GOT3 (cell line): Measurements from ENCODE around the gene PRKCA.

Source experiments
- DNase-seq: peaks from one replicate; lab custom pipeline; 2025; ENCODE audit warnings: mixed read lengths; lab: John Stamatoyannopoulos, UW

Gene PRKCA

DNA sequence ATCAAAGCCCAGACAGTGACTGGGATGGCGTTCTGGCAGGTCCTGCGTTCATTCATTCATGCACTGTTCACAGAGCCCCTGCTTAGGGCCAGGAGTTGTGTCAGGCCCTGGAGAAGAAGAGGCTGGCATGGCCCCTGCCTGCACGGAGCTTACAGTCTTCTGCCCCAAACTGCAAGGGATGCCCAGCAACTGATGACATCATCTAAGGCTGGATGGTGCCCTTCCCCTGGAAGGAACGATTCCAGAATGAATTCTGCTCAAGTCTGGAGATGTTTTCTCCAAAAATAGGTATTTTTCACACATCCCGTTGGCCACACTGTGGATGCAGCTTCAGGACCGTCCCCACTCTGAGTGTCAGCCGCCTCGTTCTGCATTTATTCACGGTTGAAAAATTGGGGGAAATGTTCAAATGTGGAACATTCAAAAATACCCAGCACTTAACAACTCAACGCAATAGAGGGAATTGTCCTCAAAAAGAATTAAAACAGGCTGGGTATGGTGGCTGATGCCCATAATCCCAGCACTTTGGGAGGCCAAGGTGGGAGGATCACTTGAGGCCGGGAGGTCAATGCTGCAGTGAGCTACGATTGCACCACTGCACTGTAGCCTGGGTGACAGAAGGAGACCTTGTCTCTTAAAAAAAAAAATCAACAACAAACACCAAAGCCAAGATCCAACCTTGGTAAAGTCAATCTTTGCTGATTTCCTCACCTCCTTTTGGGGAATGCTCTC lies 508.7 kb downstream of the PRKCA start:
- no peak for DNase-seq

DNA sequence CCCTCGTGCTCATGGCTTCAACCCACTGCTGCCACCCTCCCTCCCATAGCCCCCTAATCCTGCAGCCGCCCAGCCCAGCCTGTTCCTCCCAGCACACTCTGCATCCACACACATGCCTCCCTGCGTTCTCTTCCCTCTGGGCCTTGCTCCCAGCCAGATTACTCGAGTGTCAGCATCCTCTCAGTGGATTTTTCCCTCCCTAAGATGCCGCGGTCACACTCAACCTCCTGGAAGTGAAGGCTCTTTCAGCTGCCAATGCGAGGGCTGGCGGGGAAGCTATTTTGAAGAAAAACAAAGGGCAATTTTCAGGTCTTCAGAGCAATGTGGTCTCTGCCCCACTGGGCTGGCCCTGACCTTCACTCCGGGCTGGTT lies 509.3 kb downstream of the PRKCA start:
- no peak for DNase-seq

DNA sequence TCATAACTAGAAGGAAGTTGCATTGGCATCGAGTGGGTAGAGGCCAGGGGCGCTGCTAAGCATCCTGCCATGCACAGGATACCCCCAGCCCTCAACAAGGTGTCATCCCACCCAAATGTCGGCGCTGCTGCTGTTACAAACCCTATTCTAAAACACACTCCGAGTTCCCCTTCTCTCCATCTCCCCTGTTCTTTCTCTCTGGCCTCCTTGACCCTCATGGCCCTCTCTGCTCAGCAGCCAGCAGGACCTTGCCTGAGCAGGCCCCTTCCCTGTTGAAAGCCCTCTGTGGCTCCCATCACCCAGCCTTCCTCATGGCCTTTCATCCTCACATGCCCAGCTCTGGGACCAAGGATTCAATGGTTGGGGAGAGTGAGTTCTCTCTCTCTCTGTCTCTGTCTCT lies 510.2 kb downstream of the PRKCA start:
- no peak for DNase-seq

DNA sequence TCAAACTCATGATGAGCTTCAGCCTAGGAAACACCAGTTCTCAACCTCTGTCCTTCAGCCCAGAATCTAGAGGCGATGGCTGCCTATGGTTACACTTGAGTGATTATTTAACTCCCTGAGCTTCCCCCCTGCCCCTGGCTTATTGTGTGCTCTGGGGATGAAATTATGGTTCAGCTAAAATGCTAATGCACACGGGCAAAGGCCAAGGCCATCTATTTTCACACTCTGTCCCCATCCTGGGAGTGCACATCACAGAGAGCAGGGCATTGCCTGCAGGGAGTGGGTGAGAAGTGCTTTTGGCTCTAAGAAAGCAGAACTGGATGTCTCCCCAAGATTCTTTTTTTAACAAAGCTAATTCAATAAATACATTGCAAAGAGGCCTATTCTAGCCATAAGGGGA lies 510.9 kb downstream of the PRKCA start:
- no peak for DNase-seq

DNA sequence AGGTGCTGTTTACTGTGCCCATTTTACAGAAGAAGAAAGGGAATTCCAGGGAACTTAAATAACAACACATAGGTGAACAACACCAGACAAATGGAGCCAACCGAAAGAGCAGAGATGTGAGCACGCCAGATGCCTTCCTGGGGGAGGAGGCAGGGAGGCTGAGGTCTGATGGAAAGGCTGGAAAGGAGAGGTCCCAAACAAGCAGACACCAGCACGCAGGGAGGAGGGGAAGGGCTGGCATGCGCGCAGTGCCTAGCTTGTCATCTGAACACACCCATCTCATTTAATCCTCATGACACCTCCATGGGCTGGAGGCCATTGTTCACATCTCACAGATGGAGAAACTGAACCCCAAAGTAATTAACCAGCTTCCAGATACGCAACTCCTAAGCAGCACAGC lies 511.6 kb downstream of the PRKCA start:
- no peak for DNase-seq

DNA sequence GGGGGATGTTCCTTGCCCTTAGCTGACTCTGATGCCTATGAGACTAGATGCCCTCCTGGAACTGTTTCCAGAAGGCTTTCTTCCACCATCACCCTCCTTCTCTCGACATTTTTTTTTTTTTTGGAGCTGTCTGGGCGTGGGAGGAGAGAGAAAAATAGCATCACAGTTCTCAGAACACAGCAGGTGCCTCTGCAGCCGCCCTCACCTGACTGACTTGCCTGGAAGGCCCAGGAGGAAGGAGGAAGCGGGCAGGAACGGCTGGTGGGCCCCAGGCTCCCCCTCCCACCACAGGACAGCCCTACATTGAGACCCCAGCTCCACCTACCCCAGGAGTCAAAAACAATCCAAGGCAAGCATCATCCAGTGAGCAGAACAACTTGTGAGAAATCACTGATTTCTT lies 512.2 kb downstream of the PRKCA start:
- no peak for DNase-seq

DNA sequence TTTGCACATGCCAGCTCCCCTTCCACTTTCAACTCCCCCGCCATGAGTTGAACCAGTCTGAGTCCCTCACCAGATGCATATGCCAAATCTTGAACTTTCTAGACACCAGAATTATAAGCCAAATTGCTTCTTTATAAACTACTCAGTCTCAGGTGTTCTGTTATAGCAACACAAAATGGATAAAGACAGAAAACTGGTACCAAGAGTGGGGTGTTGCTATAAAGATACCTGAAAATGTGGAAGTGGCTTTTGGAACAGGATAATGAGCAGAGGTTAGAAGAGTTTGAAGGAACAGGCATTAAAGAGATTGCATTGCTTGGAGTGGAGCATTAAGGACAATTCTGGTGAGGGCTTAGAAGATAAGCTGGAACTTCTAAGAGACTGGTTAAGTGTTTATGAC lies 515.3 kb downstream of the PRKCA start:
- DNase-seq: no peak

DNA sequence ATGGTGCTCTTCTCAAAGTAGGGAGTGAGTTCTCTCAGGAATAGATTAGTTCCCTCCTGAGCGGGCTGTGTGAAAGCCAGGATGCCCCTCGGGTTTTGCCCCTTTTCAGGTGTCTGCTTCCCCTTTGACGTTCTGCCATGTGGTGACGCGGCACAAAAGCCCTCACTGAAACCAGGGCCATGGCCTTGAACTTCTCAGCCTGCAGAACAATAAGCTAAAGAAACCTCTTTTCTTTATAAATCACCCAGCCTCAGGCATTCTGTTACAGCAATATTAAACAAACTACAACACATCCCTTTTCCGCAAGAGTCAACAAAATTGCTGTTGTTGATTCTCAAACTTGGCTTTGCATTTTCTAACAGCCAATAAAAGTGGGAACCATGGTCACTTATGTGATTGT lies 517.1 kb downstream of the PRKCA start:
- DNase-seq: no peak

DNA sequence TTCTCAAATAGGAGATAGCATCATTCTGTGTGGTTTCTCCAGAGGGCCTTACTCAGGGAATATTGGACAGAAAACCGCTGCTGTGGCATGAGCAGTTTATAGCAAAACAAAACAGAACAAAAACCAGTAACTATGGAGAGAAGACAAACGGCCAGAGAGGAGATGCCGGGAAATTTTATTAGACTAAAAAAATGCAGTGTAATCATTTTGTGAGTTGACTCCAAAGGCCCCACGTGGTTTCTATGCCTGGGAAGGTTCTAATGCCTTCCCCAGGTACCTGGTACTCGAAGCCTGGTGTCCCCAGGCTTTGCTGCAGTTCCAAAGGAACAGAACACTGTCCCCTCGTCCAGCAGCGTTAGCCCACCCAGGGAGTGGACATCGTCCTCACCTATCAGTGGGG lies 519.6 kb downstream of the PRKCA start:
- DNase-seq: no peak

DNA sequence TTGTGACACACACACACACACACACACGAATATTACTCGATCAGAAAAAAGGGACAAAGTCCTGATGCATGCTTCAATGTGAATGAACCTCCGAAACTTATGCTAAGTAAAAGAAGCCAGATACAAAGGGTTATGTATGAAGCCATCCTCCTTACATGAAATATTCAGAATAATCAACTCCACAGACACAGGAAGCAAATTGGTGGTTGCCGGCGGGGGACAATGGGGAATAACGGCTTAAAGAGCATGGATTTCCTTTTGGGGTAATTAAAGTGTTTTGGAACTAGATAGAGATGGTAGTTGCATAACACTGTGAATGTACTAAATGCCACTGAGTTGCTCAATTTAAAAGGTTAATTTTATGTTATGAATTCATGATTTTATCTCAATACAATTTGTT lies 524.4 kb downstream of the PRKCA start:
- no peak for DNase-seq

DNA sequence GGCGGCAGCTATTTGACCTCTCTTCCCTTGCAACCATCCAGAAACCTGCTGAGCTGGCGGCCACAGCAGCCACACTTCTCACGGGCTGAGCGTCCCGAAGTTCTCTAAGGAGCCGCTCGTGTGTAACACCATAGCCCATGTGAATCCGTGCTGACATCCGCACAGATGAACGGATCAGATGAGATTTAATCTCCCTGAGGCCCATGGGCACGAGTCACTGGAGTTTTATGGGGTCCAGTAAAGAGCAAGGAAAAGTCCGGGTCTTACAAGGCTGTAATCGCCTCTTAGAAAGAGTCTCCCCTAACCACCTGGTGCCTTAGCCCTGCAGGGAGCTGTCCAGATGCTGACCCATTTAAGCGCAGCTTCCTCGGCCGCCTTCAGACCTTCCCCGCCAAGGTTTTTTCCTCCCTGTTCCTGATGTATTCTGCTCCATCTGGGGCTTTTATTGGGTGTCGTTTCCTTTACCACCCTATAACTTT lies 527.0 kb downstream of the PRKCA start:
- no peak for DNase-seq

DNA sequence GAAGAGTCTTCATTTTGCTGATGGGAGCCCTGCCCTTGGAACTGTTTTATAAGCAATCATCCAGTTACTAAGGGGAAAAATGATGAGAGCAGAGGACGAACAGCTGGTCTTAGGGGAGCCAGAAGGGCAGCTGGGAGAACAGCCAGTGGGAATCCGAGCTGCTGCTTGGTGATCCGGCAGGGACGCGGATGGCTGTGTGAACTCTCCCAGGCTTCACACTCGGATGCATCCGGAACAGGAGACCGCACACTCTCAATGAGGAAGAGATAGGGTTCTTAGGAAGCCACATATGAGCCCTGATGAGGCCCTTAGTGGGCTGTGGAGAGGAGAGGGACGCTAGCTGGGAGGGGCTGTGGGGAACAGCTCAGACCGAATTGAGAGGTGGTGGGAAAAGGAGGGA lies 527.5 kb downstream of the PRKCA start:
- no peak for DNase-seq

DNA sequence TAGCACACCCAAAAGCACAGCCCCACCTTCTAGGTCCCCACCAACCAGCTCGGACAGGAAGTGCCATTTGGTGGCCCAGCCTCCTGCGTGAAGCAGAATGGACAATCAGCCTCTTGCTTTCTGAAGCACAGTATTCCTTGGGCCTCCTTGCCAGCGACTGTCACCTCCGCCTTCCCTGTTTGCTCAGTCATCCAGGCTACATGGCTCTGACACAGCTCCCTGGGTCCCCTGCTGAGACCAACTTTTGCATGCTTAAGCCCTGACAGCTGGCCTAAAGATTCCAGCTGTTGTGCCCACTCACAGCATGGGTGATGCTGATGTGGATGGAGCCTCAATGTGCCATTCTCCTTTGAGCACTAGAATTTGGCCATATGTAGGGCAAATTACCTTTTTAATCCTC lies 528.0 kb downstream of the PRKCA start:
- DNase-seq: no peak

DNA sequence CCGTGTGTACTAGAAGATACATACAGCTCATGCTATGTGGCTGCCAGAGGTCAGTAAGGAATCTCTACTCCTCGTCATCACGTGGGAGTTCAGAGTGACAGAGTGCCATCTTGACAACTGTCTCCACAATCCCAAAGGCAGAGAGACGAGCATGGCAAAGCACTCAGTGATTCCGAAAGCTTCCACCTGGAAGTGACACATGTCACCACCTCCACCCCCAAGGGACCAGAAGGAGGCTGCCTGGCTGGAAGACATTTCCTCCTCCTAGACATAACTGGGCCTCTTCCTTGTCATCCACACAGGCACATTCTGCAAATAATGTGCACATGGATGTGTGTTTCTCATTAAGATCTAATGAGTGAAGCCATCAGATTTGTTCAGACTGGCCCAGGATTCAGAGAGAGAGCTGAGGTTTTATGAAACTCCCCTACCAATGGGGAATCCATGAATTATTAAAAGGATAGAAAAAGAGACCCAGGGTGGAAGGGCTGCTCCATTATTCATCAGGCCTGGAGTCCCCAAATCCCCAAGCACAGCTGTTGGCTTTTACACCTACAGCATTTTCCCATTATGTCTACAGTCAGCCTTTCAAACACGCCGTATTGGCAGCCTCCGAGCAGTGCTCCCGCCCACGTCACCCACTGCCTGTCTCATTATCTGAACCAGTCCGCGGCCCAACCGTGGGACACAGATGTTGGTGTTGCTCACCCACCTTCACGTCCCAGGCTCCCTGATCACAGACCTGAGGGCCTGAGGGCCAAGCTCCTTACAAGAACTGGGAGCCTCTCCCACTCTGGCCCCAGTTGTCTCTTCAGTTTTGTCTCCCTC lies 529.2 kb downstream of the PRKCA start:
- no peak for DNase-seq

DNA sequence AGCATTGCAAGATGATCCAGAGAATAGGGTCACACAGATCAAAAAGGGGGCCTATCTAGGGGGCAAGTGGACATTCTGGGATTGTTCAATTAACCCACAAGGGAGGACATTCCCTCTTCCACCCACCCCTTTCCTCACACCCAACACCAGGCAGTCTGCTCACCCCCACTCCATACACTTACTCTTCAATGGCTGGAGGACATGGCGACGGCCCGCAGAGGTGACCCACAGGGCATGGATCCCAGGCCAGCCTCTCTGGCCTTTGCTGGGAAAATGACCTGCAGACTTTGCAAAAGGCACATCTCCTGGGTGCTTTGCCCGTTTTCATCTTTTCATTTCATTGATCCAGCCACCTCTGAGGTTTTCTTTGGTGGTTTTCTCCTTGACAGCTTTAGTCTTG lies 530.8 kb downstream of the PRKCA start:
- DNase-seq: no peak

DNA sequence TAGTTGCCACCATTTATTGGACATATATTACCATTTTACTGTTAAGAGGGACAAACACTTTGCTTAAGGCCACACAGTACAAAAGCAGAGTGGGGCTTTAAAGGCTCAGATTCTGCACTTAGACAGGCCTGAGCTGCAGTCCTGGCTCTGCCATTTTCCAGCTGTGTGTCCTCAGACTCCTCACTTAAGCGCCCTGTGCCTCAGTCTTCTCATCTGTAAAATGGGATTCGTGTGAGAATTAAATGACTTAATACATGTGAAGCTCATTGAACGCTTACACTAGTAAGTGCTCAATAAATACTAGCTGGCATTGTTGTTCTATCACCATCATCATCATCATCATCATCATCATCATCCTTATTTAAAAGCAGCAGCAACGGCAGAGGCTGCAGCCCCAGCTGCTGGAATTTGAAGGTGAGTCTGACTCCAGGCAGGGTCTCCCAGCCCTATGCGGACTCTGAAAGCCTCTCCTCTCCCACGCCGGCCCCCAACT lies 532.1 kb downstream of the PRKCA start:
- DNase-seq: no peak

DNA sequence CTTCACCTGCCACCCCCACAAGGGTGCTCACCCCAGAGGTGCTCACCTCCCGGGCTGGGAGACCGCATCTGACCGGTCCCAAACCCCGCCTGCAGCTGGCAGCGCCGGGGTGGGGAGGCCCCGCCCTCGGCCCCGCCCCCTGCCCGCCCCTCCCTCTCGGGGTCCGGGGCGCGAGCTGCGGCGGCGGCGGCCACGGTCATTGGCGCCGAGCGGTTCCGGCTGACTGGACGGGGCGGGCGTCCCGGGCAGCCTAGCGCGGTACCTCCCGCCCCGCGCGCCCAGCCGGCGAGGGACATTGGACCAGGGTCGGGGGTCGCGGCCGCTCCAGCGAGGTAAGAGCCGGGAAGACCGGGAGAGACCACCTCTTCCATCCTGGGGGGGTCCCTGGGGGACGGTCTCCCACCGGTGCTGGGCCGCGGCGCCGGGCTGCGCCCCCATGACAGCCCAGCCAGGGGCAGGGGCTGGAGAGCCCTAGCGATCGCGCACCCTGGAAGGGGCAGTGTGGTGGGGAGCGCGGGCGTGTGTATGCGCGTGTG lies 532.6 kb downstream of the PRKCA start, which contains the start of gene CACNG5:
TSS of gene CACNG5 (plus strand) at position 199 of the 536 bp plus-strand sequence. CDS start 42,216 bp downstream, outside the sequence.
- no peak for DNase-seq

DNA sequence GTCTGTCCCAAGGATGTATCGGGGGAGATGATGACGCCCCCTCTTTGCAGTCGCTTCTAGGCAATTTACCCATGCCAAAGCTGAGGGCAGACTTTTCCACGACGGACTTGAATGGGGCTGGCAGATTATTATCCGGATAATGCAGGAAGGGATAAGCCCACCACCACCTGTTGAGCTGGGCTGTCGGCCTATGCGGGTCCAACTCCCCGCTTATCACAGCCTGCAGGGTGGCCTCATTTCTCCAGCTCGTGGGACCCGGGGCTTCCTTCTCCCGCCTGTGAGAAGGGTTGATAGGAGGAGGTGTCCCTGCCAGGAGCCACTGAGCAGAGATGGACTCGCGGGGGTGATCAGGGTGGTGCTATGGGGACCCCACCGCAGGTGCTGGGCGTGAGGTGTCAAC lies 533.1 kb downstream of the PRKCA start:
- DNase-seq: no peak

DNA sequence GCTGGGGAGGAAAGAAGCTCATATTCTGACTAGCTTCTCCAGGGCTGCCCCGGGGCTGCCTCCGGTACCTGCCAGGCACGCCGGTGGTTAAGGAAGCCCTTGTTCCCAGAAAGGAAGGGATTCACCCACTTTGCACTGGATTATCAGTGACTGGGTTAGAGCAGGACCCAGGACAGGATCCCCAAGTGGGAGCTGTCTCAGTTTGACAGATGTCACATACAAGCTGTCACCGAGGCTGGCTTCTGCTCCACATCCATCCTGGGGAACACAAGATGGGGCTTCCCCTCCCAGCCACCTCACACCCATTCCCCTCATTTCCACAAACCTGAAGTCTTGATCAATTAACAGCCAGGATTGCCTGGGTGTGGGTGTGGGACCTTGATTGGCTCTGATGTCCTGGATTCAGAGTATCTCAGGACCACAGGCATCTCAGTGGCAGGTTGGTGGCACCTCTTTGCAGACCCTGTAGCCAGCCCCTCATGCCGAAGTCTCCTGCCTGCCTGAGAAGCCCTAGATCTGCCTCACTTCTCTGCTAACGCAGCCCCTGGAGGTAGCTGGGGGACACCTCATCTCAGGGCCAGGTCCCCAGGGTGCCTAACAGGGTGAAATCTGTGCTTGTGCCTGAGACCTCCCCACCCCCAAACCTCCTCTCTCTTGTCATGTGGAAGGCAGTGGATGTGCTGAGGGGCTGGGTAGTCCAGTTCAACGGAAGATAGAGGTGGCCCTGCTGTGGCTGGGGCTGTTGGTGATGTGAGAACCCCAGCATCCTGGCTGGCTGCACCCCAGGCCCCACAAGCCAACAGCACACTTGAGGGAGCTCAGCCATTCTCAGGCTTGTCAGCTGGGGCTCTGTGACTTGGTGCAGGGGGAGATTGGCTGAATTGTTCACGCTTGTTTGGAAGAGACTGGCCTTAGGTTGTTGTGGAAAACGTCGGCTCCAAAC lies 533.9 kb downstream of the PRKCA start:
- no peak for DNase-seq

DNA sequence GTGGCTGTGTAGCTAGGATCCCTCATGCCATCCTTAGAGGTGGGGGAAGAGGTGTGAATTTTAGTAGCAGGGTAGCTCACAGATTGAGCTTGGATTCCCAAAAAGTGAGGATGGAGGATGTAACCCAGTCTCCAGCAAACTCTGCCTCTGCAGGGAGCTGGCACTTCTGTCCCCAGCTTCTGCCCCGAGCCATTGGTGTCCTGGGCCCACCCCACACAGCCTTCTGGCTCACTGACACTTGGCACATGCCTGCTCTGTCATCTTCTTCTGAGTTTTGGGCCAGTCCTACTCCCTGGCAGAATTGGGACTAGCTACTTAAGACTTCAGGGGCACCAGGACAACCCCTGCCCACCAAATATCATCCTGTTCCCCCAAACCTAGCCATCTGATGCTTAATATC lies 534.8 kb downstream of the PRKCA start:
- DNase-seq: no peak

DNA sequence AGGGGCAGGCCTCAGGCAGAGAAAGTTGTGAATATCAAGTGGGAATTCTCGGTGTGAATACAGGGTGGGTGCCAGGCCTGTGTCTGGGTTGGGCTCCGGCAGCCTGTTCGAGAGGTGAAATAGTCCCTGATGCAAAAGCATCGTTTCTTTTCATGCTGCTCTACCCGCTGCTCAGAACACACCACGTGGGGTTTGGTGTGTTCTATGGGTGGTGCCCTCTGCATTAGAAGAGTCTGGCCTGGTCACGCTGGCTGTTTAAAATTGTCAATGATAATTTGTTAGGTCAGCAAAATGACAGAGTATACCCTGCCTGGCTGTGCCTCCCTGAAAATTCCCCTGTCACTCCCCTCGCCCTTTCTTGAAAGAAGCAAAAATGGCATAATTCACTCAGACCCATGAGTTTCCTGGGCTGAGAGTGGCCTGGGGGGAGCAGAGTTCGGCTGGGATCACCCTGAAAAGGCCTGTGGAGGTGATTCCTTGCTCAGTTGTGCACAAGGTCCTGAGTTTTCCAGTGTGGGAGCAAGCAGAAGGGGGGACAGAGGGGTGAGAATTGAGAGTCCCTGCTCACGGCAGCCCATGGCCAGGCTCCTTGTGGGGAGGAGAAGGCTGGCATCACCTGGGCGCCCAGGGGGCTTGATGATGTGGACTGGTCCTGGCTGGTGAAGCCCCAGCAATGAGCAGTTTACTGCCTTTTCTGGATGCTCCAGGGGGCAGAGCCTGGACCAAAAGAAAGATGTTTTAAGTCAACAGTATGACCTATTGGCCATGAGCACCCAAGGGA lies 535.7 kb downstream of the PRKCA start:
- DNase-seq: no peak
